ENCODE measurements around the gene FBXO39.

DNA sequence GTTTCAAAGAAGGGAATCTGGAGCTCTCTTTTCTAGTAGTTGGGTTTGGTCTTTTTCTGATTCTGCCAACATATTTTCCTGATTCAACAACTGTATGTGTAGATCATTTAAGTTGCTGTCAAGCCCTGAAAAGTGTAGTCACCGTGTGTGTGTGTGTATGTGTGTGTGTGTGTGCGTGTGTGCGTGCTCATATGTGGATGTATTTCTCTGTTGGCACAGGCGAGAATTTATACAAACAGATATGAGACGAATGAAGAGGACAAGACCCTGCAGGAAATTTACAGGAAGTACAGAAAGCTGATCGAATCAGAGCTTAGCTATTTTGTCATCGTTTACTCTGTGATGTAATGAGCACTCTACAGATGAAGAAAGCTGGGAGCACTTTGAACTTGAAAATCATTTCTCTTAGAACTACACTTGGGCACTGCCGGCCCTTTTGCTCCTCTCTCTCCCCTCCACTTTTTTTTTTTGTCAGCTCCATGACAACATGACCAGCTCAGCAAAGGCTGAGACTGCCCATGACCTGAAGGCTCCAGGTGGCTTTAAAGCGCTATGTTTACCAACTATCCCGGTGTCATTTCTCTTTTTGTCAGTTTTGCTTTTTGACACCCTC, 11.2 kb downstream of the FBXO39 start:
- TF ChIP-seq, protein P1, sequence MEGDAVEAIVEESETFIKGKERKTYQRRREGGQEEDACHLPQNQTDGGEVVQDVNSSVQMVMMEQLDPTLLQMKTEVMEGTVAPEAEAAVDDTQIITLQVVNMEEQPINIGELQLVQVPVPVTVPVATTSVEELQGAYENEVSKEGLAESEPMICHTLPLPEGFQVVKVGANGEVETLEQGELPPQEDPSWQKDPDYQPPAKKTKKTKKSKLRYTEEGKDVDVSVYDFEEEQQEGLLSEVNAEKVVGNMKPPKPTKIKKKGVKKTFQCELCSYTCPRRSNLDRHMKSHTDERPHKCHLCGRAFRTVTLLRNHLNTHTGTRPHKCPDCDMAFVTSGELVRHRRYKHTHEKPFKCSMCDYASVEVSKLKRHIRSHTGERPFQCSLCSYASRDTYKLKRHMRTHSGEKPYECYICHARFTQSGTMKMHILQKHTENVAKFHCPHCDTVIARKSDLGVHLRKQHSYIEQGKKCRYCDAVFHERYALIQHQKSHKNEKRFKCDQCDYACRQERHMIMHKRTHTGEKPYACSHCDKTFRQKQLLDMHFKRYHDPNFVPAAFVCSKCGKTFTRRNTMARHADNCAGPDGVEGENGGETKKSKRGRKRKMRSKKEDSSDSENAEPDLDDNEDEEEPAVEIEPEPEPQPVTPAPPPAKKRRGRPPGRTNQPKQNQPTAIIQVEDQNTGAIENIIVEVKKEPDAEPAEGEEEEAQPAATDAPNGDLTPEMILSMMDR (IDR thresholded peaks at IDR 0.05; ENCODE audit: low read depth, low read length) = no peak
- TF ChIP-seq EZH2phosphoT487 (IDR thresholded peaks at IDR 0.05; ENCODE audit: low read depth) = no peak

Measured in OCI-LY3 (cell line).